Measurements from ENCODE around the gene ALK. TPM values are rescaled to one million over a fixed set of nuclear protein-coding genes. Genes with fewer than 3 reads are reported as not detected.

Gene ALK
- total RNA-seq, 1 donor from 2014 or later: not detected

- no peak for DNase-seq (ENCODE audit: low spot score)
- intact Hi-C loops (cut with DNase I): no loop called here
Measured at GRCh38 chr2:29296585-29296984, 624.8 kb downstream of the ALK start.

- intact Hi-C loops (cut with DNase I): no loop called here
- no peak for DNase-seq (ENCODE audit: low spot score)
Measured at GRCh38 chr2:29295845-29296244, 625.5 kb downstream of the ALK start.

GRCh38 chr2:29293830-29294438 lies 627.5 kb downstream of the ALK start:
- no peak for DNase-seq (ENCODE audit: low spot score)
- intact Hi-C loops (cut with DNase I): no loop called here

- no peak for DNase-seq (ENCODE audit: low spot score)
- intact Hi-C loops (cut with DNase I): no loop called here
Measured at GRCh38 chr2:29290293-29291047, 630.9 kb downstream of the ALK start.

GRCh38 chr2:29284671-29285070 lies 636.7 kb downstream of the ALK start:
- intact Hi-C loops (cut with DNase I): no loop called here
- no peak for DNase-seq (ENCODE audit: low spot score)

GRCh38 chr2:29281916-29282247 lies 639.5 kb downstream of the ALK start:
- intact Hi-C loops (cut with DNase I): no loop called here
- DNase-seq (ENCODE audit: low spot score): no peak

- intact Hi-C loops (cut with DNase I): no loop called here
- DNase-seq (ENCODE audit: low spot score): no peak
Measured at GRCh38 chr2:29281086-29281915, 640.1 kb downstream of the ALK start.

GRCh38 chr2:29278966-29279365 lies 642.4 kb downstream of the ALK start:
- intact Hi-C loops (cut with DNase I): no loop called here
- no peak for DNase-seq (ENCODE audit: low spot score)

- intact Hi-C loops (cut with DNase I): no loop called here
- DNase-seq (ENCODE audit: low spot score): no peak
Measured at GRCh38 chr2:29276151-29276550, 645.2 kb downstream of the ALK start.

- intact Hi-C loops (cut with DNase I): no loop called here
- DNase-seq (ENCODE audit: low spot score): no peak
Measured at GRCh38 chr2:29275186-29275585, 646.2 kb downstream of the ALK start.

- peak; percentile 57 for DNase-seq (ENCODE audit: low spot score)
- intact Hi-C loops (cut with DNase I): no loop called here
Measured at GRCh38 chr2:29273685-29274611, 647.4 kb downstream of the ALK start.

GRCh38 chr2:29273004-29273684 lies 648.2 kb downstream of the ALK start:
- DNase-seq (ENCODE audit: low spot score): peak; percentile 64
- intact Hi-C loops (cut with DNase I): no loop called here

- peak; percentile 36 for DNase-seq (ENCODE audit: low spot score)
- intact Hi-C loops (cut with DNase I): no loop called here
Measured at GRCh38 chr2:29272311-29272710, 649.1 kb downstream of the ALK start.

- intact Hi-C loops (cut with DNase I): no loop called here
- peak; percentile 41 for DNase-seq (ENCODE audit: low spot score)
Measured at GRCh38 chr2:29270701-29271121, 650.7 kb downstream of the ALK start.

- intact Hi-C loops (cut with DNase I): no loop called here
Measured at GRCh38 chr2:29269765-29270109, 651.6 kb downstream of the ALK start.

GRCh38 chr2:29269095-29269764 lies 652.2 kb downstream of the ALK start:
- DNase-seq (ENCODE audit: low spot score): peak; percentile 27

More at GRCh38 chr2:29269765-29270109, 651.6 kb downstream of the ALK start:
- peak; percentile 14 for DNase-seq (ENCODE audit: low spot score)

GRCh38 chr2:29267720-29268119 lies 653.7 kb downstream of the ALK start:
- intact Hi-C loops (cut with DNase I): no loop called here
- no peak for DNase-seq (ENCODE audit: low spot score)

More at GRCh38 chr2:29269095-29269764, 652.2 kb downstream of the ALK start:
- intact Hi-C loops (cut with DNase I): no loop called here

GRCh38 chr2:29263886-29264285 lies 657.5 kb downstream of the ALK start:
- intact Hi-C loops (cut with DNase I): no loop called here
- DNase-seq (ENCODE audit: low spot score): peak; percentile 10
